Activated CD4-positive, alpha-beta T cell treated with anti-CD3 and anti-CD28 coated beads for 4 hours (primary cell): ENCODE results near the gene CREBBP.

Experiments
- DNase-seq, 2 donors: peaks; one replicate each; pipeline ENCODE4 v3.0.0-alpha.2; 2020

The CREBBP gene

GRCh38 chr16:3792472-3793012 is 88.0 kb downstream of the CREBBP start:
- no peak for DNase-seq

DNA sequence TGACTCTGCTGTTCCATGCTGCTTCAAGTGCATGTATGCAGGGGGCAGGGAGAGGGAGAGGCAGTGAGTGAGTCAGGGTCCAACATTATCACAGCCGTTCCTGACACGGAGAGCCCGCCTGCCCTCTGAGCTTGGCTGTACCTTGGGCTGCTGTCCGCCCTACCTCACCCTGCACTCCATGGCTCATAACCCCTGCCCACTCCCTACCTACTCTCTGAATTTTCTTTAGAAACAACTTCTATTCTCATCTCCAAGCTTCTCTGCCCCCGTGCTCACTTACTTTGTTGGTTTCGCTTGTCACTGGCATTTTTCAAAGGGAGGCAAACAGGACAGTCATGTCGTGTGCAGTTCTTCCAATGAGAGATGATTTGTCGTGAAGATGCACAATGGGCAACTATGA is 88.8 kb downstream of the CREBBP start:
- DNase-seq: no peak

DNA sequence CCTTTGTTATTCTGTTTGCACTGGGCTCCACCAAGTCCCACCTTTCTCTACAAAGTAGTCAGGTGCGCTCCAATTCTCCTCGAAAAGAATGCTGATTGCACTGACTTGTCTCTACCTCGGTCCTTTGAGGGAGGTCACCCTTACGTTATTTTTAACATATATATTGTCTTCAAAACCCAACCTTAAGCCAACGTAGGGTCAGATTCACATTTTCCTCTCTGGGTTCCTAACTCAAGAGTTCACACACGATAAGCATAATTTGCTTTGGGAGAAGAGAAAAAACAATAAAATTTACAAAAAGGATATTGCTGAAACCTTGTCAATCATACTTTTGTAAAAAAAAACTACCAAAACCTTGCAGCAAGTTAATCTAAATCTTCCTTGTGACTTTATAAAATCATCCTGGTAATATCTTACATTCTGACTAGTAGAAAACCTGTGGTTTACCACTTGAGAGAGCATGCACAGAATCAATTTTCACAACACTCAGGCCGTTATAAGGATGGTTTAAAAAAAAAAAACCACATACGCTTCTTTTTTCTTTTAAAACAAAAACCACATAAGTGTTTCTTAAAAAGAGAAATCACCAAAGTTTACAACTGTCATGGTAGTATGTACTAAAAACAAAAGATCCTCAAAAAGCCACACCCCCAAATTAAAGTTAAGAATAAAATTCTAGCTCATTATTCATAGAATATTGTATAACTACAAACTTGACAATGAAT is 91.0 kb downstream of the CREBBP start:
- no peak for DNase-seq

GRCh38 chr16:3788711-3789374 is 91.7 kb downstream of the CREBBP start:
- DNase-seq: no peak

DNA sequence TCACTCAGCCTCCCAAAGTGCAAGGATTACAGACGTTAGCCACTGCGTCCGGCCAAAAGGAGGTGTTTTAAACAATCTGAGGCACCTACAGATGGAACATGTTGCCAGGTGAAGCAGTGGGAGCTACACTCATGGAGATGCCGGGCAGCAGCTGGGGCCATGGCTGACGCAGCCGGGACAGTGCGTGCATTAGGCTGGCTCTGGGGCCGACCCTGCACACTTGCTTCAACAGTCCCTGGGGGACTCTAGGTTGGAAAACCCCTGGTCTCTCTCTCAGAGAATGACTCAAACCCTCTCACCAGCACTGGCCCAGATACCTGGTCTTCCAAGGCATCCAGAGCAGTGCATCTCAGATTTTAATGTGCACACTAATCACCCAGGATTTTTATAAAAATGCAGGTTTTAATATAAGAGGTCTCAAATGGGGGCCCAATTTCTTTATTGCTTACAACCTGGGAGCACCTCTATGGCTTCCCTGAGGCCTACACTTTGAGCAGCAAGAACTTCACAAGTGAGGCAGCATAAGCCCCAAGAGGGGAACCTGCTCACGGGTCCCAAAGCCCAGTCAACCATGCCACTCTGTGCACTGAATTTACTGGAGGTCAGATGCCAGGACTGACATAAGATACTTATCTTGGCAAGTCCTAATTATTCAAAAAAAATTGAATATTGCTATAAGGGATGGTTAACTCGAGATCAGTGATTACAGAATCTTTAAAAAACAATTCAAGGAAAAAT is 92.4 kb downstream of the CREBBP start:
- DNase-seq: no peak

DNA sequence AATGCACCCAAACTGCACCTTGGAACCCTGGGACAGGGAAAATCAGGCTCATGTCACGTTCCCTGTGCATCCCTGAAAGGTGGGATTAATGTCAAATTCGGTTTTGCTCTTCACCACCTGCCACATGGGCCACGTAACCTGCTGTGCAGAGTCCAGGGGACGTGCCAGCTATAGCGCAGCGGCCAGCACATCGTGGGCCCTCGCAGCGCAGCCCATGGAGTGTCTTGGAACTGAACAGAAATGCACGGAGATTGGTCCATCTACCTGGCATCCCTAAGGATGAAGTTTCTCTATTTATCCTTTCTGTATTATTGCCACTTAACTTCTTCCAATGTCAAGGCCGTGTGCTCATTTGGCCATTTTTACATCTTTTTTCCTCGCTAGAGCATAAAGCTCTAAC is 95.1 kb downstream of the CREBBP start:
- no peak for DNase-seq

- no peak for DNase-seq
Observed at GRCh38 chr16:3783516-3783915, 97.0 kb downstream of the CREBBP start.

DNA sequence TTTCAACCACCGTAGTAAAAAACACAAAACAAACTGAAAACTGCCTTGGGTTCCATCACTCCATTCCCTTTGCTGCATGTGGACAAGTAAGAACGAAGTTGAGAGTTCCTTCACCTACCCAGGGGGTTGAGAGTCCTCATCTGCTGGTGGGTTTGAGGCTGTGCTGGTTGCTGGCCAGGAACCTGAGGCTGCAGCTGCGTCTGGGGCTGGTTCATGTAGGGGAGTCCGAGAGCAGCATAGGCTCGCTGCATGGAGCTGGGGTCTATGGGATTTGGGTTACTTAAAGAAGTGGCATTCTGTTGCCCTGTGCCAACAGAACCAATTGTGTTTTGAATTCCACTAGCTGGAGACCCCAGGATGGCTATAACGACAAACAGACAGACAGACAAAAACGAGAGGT is 97.9 kb downstream of the CREBBP start:
- DNase-seq: no peak

DNA sequence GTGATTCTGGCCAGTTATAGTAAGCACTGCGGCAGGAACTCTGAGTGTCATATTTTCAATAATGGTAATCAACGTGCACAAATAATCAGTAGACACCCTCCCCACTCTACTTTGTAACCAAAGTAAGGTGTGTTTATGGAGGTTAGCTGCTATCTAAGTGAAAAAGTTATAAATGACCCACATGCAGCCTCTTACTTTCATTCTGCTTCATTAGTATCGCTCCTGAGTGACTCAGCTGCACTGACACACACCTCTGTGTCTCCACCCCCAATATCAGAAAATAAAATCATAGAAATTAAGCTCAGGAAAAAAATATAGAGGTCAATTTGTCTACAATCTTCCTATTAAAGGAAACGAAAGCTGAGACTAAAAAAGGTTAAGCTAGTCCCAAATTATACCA is 99.1 kb downstream of the CREBBP start:
- DNase-seq: no peak

DNA sequence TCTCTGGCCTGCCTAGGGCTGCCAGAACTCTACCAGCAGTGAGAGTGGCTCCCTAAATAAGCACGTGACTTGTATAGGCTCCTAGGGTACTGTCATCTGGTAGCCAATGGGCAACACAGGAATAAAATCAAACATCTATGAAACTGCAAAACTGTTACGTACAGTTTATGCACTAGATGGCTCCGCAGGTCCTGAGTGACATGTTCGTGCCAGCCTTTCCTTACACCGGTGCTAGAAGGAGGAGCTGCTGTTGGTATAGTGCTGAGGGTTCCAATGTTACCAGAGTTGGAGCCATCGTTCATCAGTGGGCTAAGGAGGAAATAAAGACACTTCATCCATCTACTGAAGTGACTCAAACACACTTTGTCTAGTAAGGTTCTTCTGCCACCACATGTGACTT is 99.9 kb downstream of the CREBBP start:
- DNase-seq: no peak

- DNase-seq: no peak
Observed at GRCh38 chr16:3776316-3776715, 104.2 kb downstream of the CREBBP start.

DNA sequence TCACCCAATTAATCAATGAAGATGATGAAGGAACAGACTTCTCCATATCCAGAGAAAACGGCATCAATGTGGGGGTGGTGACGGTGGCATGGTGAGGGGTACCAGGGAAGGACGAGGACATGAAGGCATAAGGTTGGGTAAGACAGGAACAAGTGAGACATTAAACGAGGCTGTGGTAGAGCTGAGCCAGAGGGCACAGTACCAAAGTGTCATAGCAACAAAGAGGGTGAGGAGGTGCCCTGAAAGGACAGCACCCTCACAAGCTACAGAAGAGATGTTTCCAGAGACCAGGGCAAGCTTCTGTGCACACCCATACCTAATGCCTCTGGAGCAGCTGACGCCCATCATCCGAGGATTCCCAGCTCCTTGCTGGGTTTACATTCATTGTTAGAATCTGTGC is 105.7 kb downstream of the CREBBP start:
- DNase-seq: no peak

- DNase-seq: no peak
Observed at GRCh38 chr16:3774156-3774767, 106.3 kb downstream of the CREBBP start.

DNA sequence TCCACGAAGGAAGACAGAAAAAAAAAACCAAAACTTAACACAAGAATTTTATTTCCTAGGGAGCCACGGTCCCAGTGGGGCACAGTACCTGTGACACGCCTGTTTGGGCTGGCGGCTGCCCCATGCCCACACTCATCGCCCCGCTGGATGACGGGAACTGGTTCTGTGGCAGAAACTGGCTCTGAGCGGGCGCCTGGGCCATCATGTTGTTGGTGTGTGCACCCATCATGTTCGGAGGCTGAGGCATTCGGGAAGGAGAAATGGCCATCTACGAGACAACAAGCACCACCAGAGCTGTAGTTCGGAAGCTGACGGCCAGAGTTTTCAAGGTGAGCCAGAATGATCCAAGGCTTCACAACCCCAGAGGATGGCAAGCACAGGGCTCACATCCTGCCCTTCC is 106.8 kb downstream of the CREBBP start:
- no peak for DNase-seq

- no peak for DNase-seq
Observed at GRCh38 chr16:3771513-3771912, 109.0 kb downstream of the CREBBP start.

DNA sequence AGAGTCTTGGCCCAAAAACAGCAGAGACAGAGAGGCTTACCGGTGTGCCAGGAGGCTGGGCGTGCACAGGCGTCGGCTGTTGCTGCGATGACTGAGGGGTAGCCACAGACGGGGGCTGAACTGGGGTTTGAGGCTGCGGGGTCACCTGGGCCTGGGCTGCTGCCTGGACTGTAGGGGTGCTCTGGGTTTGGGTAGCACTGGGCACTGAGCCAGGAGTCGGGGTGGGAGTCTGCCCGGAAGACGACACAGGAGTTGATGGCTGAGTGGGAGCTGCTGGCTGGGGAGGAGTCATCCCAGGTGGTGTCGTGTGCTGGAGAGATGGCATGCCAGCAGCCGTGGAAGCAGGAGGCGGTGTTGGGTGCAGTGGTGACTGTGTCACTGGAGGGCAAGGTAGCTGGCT is 110.0 kb downstream of the CREBBP start:
- no peak for DNase-seq

- no peak for DNase-seq
Observed at GRCh38 chr16:3769942-3770341, 110.6 kb downstream of the CREBBP start.

DNA sequence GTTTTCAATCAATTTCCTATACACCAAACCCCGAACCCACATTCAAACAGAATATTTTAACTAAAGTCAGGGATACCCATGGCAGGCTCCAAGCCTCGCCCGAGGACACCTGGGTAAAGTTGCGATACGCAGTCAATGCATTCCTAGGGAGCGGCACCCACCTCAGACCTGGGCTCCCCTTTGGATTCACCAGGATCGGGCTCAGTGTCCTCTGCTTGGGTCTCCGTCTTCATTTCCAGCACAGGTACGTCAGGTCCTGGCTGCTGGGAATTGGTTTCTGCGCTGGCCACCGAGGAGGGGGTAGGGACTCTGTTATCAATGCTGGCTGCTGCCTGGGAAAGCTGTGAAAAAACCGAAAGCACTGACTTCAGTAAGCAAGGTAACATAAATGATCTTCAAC is 111.5 kb downstream of the CREBBP start:
- no peak for DNase-seq

- DNase-seq: no peak
Observed at GRCh38 chr16:3767333-3767986, 113.1 kb downstream of the CREBBP start.

DNA sequence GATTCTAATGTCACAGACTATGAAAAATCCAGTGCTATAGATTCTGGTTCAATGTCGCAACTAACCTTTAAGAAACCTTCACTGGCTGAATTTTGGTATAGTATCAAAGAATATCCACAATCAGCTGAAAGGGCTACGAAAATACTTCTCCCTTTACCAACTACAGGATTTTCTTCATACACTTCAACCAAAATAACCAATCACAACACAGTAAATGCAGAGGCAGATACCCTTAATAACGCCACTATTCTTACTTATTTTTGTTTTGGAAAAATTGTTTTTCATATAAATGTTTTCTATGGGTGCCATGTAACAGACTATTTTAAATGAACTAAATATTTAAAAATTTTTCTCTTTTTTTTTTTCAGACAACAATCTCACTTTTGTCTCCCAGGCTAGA is 114.3 kb downstream of the CREBBP start:
- no peak for DNase-seq

DNA sequence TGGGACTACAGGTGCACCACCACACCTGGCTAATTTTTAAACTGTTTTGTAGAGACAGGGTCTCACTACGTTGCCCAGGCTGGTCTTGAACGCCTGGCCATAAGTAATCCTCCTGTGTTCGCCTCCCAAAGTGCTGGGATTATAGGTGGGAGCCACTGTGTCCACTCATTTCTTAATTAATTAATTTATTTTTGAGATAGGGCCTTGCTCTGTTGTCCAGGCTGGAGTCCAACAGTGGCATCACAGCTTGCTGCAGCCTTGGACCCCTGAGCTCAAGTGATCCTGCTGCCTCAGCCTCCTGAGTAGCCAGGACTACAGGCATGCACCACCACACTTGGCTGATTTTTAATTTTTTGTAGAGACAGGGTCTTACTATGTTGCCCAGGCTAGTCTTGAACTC is 116.1 kb downstream of the CREBBP start:
- no peak for DNase-seq

DNA sequence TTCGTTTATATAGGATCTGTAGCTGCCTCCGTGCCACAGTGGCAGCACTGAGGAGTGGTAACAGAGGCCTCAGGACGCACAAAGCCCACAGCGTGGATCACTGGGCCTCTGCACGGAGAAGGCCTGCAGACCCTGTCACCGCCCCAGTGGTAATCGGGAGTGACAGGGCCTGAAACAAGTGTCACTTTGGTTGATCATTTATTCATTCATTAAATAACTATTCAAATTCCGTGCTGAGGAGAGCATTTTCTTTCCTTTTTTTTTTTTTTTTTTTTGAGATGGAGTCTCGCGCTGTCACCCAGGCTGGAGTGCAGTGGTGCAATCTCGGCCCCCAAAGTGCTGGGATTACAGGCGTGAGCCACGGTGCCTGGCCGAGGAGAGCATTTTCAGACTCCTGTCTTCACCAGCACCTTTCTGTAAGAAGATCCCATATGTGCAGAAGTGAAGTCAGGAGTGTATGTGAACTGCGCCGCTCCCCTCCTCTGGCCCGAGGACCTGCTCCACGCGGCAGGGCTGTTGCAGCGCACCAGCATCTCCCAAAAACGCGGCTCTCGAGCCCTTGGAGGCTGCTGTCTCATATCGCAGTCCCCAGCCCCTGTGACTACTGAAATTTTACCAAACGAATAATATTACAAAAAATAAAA is 118.3 kb downstream of the CREBBP start:
- DNase-seq: no peak
